OCI-LY3 (cell line): ENCODE measurements around the gene CDKN1C.

Experiments used
- H2AFZ ChIP-seq: fragments of 200-600, 300-600 bp; shearing (Covaris generic); 2 replicates; pipeline ENCODE4 v1.6.0; 2014; ENCODE audit warnings: antibody characterized with exemption, low read depth, low read length
- H3K27ac ChIP-seq: fragments of 200-600, 300-600 bp; sonication (generic); 2 replicates; pipeline ENCODE4 v1.5.1; 2014; ENCODE audit warnings: mild to moderate bottlenecking, low read length, moderate library complexity, mixed read lengths
- H3K27me3 ChIP-seq: fragments of 200-600, 300-600 bp; sonication (generic); 2 replicates; pipeline ENCODE4 v1.6.1; 2014; ENCODE audit warnings: low read depth, low read length, mixed read lengths
- H3K36me3 ChIP-seq: fragments of 200-600, 300-600 bp; sonication (generic); replicated peaks from 2 replicates; pipeline ENCODE3; 2014; ENCODE audit warnings: low read depth, low read length, mixed read lengths
- H3K4me1 ChIP-seq: fragments of 300-600, 200-600 bp; sonication (generic); 2 replicates; pipeline ENCODE4 v1.6.1; 2014; ENCODE audit warnings: low read length, mixed read lengths
- H3K4me2 ChIP-seq: fragments of 200-600, 300-600 bp; sonication (generic); 2 replicates; pipeline ENCODE4 v1.6.1; 2014; ENCODE audit warnings: low read length, mixed read lengths
- H3K4me3 ChIP-seq: fragments of 300-600, 200-600 bp; sonication (generic); 2 replicates; pipeline ENCODE4 v1.5.1; 2014; ENCODE audit warnings: antibody characterized with exemption, mild to moderate bottlenecking, low read length, moderate library complexity
- H3K79me2 ChIP-seq: fragments of 300-600, 200-600 bp; shearing (Covaris generic); 2 replicates; pipeline ENCODE4 v1.6.1; 2014; ENCODE audit warnings: mild to moderate bottlenecking, low read length, mixed read lengths
- H3K9ac ChIP-seq: fragments of 300-600, 200-600 bp; shearing (Covaris generic); 2 replicates; pipeline ENCODE4 v1.6.0; 2014; ENCODE audit warnings: mild to moderate bottlenecking, low read length, moderate library complexity
- H3K9me3 ChIP-seq: fragments of 200-600, 300-600 bp; shearing (Covaris generic); 2 replicates; pipeline ENCODE4 v1.6.1; 2014; ENCODE audit warnings: low read length, mixed read lengths; ENCODE audit not compliant: insufficient read depth
- H4K20me1 ChIP-seq: fragments of 200-600, 300-600 bp; sonication (generic); 2 replicates; pipeline ENCODE4 v1.6.1; 2016; ENCODE audit warnings: low read length, mixed read lengths; ENCODE audit not compliant: insufficient read depth
- EZH2phosphoT487 ChIP-seq: fragments of 200-600 bp; shearing (Covaris generic); IDR thresholded peaks from 2 replicates; pipeline ENCODE4 v1.6.1; 2018; ENCODE audit warnings: antibody characterized with exemption, mixed run types, low read depth
- TF ChIP-seq, protein P1 (sequence below): fragments of 200-600, 300-600 bp; sonication (generic); IDR thresholded peaks from 2 replicates; pipeline ENCODE4 v1.5.1; 2014; ENCODE audit warnings: antibody characterized with exemption, low read length, low read depth

Gene CDKN1C

DNA sequence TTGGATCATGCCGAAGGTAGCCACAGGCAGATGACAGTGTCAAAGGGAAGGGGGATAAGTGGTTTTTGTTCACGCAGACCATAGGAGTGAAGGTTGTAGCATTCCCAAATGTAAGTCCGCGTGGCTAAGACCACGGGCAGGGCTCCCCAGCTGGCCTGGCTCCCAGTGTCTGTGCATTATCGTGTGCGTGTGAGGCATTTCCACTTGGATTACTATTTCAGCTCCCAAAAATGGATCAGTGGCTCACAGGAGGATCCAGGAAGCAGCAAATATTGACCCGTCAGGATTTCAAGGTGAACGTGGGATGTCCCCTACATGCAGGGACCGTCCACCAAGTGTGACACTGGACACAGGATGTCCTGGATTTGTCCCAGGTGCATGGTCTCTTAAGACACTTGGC, 10.6 kb downstream of the CDKN1C start:
- H3K4me3 ChIP-seq, result no peak overlapping the region
- no peaks in the 10 kb centered on the region for H4K20me1 ChIP-seq
- H3K36me3 ChIP-seq, result no peaks in the 10 kb centered on the region
- H3K9me3 ChIP-seq, result no peaks in the 10 kb centered on the region
- no peak overlapping the region for H2AFZ ChIP-seq
- TF ChIP-seq, protein P1, sequence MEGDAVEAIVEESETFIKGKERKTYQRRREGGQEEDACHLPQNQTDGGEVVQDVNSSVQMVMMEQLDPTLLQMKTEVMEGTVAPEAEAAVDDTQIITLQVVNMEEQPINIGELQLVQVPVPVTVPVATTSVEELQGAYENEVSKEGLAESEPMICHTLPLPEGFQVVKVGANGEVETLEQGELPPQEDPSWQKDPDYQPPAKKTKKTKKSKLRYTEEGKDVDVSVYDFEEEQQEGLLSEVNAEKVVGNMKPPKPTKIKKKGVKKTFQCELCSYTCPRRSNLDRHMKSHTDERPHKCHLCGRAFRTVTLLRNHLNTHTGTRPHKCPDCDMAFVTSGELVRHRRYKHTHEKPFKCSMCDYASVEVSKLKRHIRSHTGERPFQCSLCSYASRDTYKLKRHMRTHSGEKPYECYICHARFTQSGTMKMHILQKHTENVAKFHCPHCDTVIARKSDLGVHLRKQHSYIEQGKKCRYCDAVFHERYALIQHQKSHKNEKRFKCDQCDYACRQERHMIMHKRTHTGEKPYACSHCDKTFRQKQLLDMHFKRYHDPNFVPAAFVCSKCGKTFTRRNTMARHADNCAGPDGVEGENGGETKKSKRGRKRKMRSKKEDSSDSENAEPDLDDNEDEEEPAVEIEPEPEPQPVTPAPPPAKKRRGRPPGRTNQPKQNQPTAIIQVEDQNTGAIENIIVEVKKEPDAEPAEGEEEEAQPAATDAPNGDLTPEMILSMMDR, result no peak
- no peak for TF ChIP-seq EZH2phosphoT487
- H3K27me3 ChIP-seq, result no peaks in the 10 kb centered on the region
- H3K9ac ChIP-seq, result no peak overlapping the region
- H3K4me1 ChIP-seq, result no peaks in the 10 kb centered on the region
- H3K79me2 ChIP-seq, result no peaks in the 10 kb centered on the region
- no peak overlapping the region for H3K4me2 ChIP-seq
- no peak overlapping the region for H3K27ac ChIP-seq

DNA sequence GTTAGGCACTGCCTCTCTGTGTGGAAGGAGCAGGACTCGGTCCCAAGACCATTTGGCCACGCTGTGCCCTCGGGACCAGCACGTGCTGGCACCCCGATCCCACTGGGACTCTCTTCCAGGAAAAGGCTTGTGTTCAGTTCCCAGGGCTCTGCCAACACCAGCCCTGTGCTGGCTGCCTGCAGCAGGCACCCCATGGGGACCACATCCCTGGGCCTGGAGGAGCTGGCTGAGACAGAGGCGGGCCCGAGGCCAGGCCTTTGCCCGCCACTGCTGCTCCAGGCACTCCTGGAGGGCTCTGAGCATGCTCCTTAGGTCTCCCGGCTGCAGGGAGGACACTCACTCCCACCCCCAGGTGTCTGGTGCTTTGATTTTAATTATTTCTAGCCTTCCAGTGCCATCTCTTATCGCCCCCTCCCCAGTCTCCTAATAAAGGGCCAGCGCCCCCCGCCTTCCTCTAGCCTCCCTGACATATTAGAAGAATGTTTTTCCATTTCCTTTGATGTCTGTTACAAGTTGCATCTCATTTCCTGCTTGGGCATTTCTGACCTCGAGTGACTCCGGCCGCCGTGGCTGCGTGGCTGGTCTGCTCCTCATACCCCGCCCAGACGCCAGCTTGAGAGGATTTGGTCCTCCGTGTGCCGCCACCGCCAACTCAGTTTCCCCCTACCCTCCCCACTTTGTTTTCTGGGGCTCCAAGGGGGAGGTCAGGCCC, 14.4 kb downstream of the CDKN1C start:
- H2AFZ ChIP-seq, result no peak overlapping the region
- H3K9me3 ChIP-seq, result no peaks in the 10 kb centered on the region
- H3K9ac ChIP-seq, result no peak overlapping the region
- TF ChIP-seq, protein P1, result no peak
- no peak for TF ChIP-seq EZH2phosphoT487
- no peaks in the 10 kb centered on the region for H3K27me3 ChIP-seq
- H3K4me1 ChIP-seq, result no peaks in the 10 kb centered on the region
- H3K4me3 ChIP-seq, result no peak overlapping the region
- no peaks in the 10 kb centered on the region for H4K20me1 ChIP-seq
- no peak overlapping the region for H3K27ac ChIP-seq
- no peaks in the 10 kb centered on the region for H3K36me3 ChIP-seq
- H3K4me2 ChIP-seq, result no peak overlapping the region
- H3K79me2 ChIP-seq, result no peaks in the 10 kb centered on the region

DNA sequence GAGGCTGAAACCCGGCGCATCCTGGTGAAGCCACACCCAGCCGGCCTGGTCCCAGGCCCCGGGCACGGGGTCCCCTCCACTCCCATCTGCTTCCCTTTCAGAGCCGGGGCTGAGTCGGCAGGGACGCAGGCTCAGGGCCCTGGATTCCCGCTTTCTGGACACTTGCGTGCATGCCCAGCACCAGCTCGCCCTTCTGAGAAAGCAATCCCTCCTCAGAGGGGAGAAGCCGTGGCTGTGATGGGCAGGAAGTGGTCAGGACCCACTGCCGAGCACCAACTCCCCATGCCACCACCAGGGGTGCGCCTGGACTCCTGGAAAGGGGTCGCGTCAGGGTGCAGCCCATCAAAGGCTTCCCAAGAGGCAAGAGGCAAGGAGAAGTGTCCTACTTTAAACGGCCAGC, 15.1 kb downstream of the CDKN1C start:
- Histone ChIP-seq H3K4me1 (no peaks in the 10 kb centered on the region), H4K20me1 (no peaks in the 10 kb centered on the region), H3K9me3 (no peaks in the 10 kb centered on the region), H3K9ac (no peak overlapping the region), H3K27me3 (no peaks in the 10 kb centered on the region), H3K36me3 (no peaks in the 10 kb centered on the region), H3K27ac (no peak overlapping the region), H2AFZ (no peak overlapping the region), H3K4me3 (no peak overlapping the region), H3K4me2 (no peak overlapping the region), H3K79me2 (no peaks in the 10 kb centered on the region)
- no peak for TF ChIP-seq EZH2phosphoT487
- TF ChIP-seq, protein P1, result no peak

DNA sequence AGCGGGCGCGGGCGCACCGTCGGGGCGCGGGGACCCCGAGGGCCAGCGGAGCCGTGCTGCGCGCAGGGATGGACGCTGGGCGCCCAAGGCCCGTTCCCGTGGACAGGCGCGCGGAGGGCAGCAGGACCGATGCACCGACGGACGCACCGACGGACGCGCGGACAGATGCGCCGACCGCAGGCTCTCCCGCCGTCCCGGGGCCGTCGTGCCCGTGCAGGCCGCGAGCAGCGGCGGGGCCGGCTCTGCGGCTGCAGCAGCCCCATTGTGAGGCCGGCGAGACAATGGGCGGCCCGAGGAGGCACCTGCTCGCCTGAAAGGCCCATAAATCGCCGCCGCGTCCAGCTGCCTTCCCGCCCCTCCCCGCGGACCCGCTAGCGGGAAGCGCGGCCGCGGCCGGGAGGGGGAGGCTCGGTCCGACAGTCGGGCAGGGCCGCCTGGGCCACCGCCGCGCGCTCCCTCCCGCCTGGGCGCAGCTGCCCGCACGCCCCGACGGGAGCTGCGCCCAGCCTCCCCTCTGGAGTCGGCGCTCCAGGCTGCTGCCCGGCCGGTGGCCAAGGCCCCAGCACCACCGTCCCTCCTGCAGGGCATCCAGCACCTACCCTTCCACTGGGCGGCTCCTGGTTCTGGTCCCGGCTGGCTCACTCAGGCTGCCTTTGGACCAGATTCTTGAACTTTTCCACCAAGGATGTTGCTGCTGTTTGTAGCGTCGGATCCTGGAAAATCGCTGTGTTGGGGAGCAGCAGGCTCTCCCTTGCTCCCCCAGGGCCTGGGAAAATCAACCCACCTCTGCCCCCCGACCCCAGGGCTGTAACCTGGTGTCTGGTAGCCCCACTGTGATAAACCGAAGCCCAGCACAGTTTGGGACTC, 15.8 kb downstream of the CDKN1C start:
- Histone ChIP-seq H3K36me3 (no peaks in the 10 kb centered on the region), H3K9me3 (no peaks in the 10 kb centered on the region), H3K79me2 (no peaks in the 10 kb centered on the region), H3K4me1 (no peaks in the 10 kb centered on the region), H3K4me2 (no peak overlapping the region), H3K4me3 (no peak overlapping the region), H3K27ac (no peak overlapping the region), H2AFZ (no peak overlapping the region), H4K20me1 (no peaks in the 10 kb centered on the region), H3K9ac (no peak overlapping the region), H3K27me3 (no peaks in the 10 kb centered on the region)
- TF ChIP-seq, protein P1, result no peak
- no peak for TF ChIP-seq EZH2phosphoT487
